Uterus (tissue), 2 donors: Measurements from ENCODE around the gene CPHXL2.

Experiments
- CTCF ChIP-seq, 4 experiments: fragments of 200-600 bp in 2 of 4; fragments of 450-650 bp in 2 of 4; sonication (generic) in 2 of 4; IDR thresholded peaks; one replicate each; pipeline ENCODE4 v1.5.1; 2016 to 2019; ENCODE audit warnings: antibody characterized with exemption in 4 of 4, mild to moderate bottlenecking in 2 of 4, moderate library complexity in 1 of 4
- POLR2A ChIP-seq, 2 donors: fragments of 450-650 bp; IDR thresholded peaks; one replicate each; pipeline ENCODE4 v1.6.1; 2016; ENCODE audit warnings: antibody characterized with exemption in 2 of 2, mild to moderate bottlenecking in 1 of 2, moderate library complexity in 1 of 2

GRCh38 chr16:75622761-75623605 is 53.8 kb downstream of the CPHXL2 start, which contains the start of gene ADAT1:
- TF ChIP-seq CTCF (IDR thresholded peaks at IDR 0.05) = peak in 2 of 4 experiments; percentile 20 to 46
- TF ChIP-seq POLR2A (IDR thresholded peaks at IDR 0.05) = peak; percentile 79 to 86
